ENCODE results near the gene FMO5. TPM values are rescaled to one million over a fixed set of nuclear protein-coding genes. Genes with fewer than 3 reads are reported as not detected.
"Not testable (repeated sequence)": the region's sequence is repeated elsewhere in the genome, so short reads cannot be mapped to it uniquely, and the experiment has no call there.

The FMO5 gene
- polyA plus RNA-seq, 4 donors, result 6.8 to 11.1 (median 8.6) TPM

GRCh38 chr1:147240131-147240721, 15.1 kb upstream of the FMO5 start:
- DNase-seq (ENCODE audit: low read depth in 4 of 4, low spot score in 3 of 4), result not testable (repeated sequence)

DNA sequence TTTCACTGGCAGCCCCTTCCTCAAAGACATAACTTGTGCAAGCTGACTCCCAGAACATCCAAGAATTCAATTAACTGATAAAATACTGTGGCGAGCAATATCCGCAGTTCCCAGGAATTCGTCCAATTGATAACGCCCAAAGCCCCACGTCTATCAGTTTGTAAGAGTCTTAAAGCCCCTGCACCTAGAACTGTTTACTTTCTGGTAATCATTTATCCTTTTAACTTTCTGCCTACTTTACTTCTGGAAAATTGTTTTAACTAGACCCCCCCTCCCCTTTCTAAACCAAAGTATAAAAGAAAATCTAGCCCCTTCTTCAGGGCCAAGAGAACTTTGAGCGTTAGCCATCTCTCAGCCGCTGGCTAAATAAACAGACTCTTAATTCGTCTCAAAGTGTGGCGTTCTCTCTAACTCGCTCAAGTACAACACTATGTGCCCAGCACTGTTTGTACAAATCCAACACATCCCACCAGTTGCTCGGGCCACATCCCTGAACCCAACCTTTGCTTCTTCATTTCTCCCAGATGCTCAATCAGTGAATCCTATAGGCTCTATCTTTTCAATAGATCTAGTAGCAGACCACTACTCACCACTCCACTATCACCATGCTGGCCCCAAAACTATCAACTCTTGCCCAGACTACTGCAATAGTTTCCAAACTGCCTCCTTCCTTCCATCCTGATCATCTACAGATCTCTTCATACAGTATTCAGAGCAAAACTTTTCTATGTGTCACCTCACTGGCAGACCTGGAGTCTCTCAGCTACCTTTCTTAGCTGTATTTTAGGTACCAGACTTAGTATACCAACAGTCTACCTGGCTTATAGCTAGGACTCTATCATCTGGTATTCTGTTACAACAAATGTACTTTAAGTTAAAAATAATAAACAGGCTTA, 14.0 kb upstream of the FMO5 start:
- no peak for DNase-seq (ENCODE audit: low read depth in 4 of 4, low spot score in 3 of 4)

- no peak for DNase-seq (ENCODE audit: low read depth in 4 of 4, low spot score in 3 of 4)
Measured at GRCh38 chr1:147238053-147238902, 13.1 kb upstream of the FMO5 start.

GRCh38 chr1:147236959-147237791, 12.0 kb upstream of the FMO5 start:
- no peak for DNase-seq (ENCODE audit: low read depth in 4 of 4, low spot score in 3 of 4)

DNA sequence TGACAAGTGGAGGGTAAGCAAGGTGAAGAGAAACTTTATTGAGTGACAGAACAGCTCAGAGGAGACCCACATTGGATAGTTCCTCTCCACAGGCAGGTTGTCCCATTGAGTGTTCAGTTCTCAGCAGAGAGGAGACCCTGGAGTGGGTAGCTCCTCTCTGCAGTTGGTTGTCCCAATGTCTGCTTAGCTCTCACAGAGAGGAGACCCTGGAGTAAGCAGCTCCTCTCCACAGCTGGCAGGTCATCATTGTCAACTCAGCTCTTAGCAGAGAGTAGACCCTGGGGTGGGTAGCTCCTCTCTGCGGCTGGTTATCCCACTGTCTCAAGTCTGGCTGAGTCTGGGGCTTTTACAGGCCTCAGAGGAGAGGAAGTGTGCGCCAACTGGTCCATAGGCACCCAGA, 11.3 kb upstream of the FMO5 start:
- no peak for DNase-seq (ENCODE audit: low read depth in 4 of 4, low spot score in 3 of 4)

DNA sequence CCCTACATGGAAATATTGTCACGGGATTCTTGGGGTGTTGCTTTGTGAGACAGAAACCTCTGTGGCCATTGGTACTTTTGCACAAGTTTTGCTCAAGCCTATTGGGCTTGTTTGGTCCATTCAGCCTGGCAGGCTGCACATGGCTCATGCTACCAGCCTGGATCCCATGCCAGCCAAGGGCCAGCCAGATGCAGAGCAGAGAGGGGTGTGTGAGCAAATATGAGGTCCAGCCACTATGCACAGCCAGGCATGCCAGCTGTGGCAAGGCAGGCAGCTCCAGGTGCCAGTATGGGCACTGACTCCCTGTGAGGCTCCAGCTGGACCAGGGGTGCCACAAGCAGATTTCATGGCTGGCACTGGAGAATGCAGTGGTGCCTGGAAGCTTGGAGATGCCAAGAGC, 10.7 kb upstream of the FMO5 start:
- no peak for DNase-seq (ENCODE audit: low read depth in 4 of 4, low spot score in 3 of 4)

DNA sequence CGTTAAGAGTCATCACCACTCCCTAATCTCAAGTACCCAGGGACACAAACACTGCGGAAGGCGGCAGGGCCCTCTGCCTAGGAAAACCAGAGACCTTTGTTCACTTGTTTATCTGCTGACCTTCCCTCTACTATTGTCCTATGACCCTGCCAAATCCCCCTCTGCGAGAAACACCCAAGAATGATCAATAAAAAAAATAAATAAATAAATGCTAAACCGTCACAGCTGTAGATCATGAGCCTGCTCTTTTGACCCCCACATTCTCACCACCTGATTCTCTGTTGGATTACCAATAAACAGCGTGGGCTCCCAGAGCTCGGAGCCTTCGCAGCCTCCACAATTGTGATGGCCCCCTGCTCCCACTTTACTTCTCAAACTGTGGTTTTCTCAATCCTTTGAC, 8.8 kb upstream of the FMO5 start:
- not testable (repeated sequence) for DNase-seq (ENCODE audit: low read depth in 4 of 4, low spot score in 3 of 4)

GRCh38 chr1:147231032-147231431, 5.9 kb upstream of the FMO5 start:
- not testable (repeated sequence) for DNase-seq (ENCODE audit: low read depth in 4 of 4, low spot score in 3 of 4)

DNA sequence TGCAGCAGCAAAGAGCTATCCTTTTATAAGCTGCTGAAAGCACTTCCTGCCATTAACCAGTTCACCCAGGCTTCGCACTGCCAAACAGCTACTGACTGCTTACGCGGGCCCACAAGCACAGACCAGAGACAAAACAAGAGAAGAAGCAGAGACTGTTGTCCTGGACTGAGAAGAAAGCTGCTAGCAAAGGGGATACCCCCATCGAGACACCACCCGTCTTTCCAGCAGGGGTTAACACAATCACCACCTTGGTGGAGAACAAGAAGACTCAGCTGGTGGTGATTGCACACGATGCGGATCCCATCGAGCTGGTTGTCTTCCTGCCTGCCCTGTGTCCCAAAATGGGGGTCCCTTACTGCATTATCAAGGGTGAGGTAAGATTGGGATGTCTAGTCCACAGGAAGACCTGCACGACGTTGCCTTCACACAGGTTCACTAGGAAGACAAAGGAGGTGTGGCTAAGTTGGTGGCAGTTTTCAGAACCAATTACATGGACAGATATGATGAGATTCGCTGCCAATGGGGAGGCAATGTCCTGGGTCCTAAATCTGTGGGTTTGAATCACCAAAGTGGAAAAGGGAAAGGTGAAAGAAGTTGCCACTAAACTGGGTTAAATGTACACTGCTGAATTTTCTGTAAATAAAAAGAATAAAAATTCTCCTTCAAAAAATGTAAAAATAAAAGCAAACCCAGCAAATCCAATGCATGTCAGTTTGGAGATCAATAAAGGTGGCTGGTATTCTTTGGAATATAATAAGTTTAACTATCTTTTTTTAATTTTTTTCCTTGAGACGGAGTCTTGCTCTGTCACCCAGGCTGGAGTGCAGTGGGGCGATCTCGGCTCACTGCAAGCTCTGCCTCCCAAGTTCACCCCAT, 1.2 kb downstream of the FMO5 start:
- no peak for DNase-seq (ENCODE audit: low read depth in 4 of 4, low spot score in 3 of 4)

- DNase-seq (ENCODE audit: low read depth in 4 of 4, low spot score in 3 of 4), result no peak
Measured at GRCh38 chr1:147218606-147219005, 6.5 kb downstream of the FMO5 start.

GRCh38 chr1:147217141-147217540, 8.0 kb downstream of the FMO5 start:
- no peak for DNase-seq (ENCODE audit: low read depth in 4 of 4, low spot score in 3 of 4)

DNA sequence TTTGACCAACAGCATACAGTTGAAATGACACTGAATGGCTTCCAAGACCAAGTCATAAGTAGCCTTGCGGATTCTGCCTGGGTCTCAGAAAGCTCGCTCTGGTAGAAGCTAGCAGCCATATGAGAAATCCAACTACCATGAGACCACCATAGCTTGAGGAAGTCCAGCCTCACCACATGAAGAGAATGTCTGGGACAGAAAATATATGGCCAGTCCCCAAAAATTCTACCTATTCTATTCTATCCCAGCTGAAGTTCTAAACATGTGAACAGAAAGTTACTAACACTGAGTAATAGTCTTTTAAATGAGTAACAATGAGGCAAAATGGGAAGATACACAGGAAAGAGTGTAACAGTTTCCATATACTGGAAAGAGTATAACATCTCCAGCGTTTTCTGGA, 9.0 kb downstream of the FMO5 start:
- DNase-seq (ENCODE audit: low read depth in 4 of 4, low spot score in 3 of 4), result no peak

- DNase-seq (ENCODE audit: low read depth in 4 of 4, low spot score in 3 of 4), result no peak
Measured at GRCh38 chr1:147215540-147215916, 9.6 kb downstream of the FMO5 start.

- no peak for DNase-seq (ENCODE audit: low read depth in 4 of 4, low spot score in 3 of 4)
Measured at GRCh38 chr1:147214842-147215539, 10.1 kb downstream of the FMO5 start.

- no peak for DNase-seq (ENCODE audit: low read depth in 4 of 4, low spot score in 3 of 4)
Measured at GRCh38 chr1:147214325-147214724, 10.8 kb downstream of the FMO5 start.

DNA sequence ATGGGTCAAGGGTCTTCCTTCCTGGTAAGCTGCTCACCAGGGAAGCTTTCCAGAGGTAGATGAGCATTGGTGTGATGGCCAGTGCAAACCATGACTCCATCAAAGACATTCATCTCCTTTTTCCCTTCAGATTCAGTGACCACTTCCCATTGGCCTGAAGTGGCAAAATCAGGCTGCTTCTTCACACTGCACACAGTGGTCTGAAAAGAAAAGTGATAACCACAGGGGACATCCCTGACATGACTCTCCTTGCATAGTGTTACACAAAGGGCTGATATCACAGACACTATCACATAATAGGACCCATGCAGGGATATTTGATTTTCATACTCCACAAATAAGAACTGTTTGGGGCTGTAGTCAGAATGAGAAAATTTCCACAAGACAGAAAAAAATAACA, 11.9 kb downstream of the FMO5 start:
- DNase-seq (ENCODE audit: low read depth in 4 of 4, low spot score in 3 of 4), result no peak

DNA sequence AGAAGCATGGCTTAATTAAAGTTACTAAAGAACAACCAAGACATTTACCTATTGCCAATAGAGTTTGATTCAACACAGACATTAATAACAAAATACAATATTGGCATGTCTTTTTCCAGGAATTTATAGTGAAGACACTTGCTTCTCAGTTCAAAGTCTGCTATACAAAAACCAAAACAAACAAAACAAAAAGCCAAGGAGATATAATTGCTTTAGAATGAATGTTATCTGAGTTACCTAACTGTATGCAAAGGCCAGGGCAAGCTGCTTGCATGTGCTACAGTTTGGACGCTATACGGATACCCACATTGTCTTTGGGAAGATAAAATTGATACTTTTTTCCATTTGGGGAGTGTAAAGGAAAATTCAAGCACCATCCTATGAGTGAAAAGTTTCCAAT, 13.6 kb downstream of the FMO5 start:
- no peak for DNase-seq (ENCODE audit: low read depth in 4 of 4, low spot score in 3 of 4)

DNA sequence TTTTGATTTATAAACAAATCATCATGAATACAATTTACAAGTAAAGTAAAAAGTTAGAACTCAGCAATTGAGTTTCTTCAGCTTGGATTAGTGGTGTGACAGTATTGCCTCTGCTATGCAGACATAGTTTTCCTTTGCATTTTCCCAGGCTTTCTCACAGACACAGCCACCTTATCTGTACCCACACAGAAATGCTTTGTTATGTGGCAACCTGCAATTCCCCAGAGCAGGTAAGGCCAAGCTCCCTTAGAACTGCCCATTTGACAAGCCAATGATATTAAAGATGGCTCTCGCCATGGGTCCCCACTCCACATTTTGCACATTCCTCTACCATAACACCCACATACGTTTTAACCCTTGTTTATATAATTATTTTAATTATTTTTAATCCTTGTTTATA, 14.2 kb downstream of the FMO5 start:
- no peak for DNase-seq (ENCODE audit: low read depth in 4 of 4, low spot score in 3 of 4)
